Stimulated activated CD4-positive, alpha-beta T cell treated with anti-CD3 and anti-CD28 coated beads, Interleukin-1b, Interleukin-23, amount 100 ng/mL, for 48 hours (primary cell): ENCODE results near the gene MST1R.

Experiments used
- DNase-seq: peaks from one replicate; pipeline ENCODE4 v3.0.0-alpha.2; 2020

MST1R gene

DNA sequence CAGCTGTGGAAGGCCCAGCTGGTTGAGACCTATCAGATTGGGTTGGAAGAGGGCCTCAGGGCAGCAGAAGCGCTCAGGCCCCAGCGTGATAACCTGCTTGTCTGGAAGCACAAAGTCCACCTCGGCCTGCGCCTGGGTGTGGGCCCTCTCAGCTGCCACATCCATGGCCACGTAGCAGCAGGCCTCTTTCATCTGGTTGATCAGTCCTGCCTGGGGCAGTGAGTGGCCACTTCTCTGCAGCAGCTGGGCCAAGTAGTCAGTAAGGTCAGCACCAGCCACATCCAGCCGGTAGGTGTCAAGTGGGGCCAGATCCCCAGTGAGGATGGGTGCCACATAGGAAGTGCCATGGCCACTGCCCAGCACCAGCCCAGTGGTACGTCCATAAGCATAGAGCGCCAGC, 30.1 kb downstream of the MST1R start:
- no peak for DNase-seq

DNA sequence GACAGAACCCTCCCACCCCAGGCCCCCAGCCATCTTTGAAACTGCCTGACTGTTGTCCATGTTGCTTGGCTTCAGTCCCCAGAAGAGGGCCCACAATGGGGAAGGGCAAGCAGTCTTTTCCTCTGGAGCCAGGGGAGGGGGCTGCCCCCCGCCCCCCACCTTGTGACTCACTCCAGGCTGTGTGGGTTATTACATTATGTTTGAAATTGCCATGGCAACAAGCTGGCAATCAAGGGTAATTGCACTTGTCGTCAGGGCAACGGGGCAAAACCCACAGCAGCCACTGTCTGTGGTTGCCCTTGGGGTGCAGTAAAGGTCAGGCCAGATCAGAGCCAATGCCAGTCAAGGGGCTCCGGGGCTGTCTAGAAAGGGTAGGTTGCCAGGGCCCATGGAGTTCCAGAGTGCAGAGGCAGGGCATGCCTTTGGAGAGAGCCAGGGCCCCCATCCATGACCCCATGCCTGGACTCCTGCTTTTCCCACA, 30.8 kb downstream of the MST1R start:
- peak; percentile 37 for DNase-seq

DNA sequence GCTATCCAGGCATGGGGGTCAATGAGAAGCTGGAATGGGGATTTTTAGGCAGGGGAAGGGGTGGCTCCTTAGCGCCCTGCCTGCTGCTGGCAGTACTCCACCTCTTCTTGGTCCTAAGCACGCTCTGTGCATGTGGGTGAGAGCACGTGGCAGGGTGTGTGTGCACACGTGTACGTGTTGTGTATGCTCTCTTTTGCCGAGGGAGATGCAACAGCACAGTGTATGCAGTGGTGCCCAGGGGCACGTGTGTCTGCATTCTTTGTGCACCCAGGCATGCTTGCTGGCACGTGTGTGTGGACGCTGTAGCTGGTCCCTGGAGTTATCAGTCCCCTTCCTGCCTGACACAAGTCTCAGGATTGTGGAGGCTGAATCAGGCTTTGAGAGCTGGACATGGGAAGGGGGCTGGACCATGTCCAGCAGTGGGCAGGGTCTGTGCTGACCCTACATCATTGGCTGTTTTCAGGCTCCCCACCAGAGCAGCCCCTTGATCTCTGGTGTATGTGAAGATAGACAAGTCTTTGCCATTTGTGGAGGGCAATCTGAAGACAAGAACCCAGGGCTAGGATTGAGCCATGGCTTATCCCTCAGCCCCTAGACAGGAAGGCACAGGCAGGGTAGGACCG, 32.0 kb downstream of the MST1R start:
- no peak for DNase-seq

DNA sequence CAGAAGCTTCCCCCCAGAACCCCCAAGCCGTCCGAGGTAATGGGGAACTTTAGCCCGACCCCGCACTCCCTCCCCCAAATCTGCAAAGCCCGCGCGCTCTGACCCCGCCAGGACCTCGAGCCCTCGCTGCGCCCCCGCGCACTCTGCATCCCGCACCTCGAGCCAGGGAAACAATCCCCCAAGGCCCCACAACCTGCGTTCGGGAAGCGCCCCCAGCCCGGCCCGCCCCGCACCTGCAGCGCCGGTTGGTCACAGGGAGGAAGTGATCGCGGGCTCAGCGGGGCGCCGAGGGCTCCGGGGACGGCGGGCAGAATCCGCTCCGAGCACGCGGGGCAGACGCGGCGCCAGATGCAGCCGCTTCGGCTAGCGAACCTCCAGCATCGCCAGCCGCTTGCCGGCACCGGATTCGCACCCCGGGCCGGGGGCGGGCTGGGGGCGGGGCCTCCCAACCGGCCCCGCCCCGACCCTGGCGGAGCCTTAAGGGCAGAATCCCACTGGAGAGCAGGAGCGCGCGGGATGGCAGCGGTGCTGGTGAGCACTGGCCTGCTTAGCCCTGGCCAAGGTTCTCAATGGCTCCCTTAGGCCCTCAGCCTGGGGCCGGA, 34.0 kb downstream of the MST1R start, which contains the start of gene CAMKV:
CAMKV (minus strand) TSS at position 382 of the 602 bp plus-strand sequence. CDS start 7,518 bp downstream, outside the sequence.
- DNase-seq, result peak; percentile 22

DNA sequence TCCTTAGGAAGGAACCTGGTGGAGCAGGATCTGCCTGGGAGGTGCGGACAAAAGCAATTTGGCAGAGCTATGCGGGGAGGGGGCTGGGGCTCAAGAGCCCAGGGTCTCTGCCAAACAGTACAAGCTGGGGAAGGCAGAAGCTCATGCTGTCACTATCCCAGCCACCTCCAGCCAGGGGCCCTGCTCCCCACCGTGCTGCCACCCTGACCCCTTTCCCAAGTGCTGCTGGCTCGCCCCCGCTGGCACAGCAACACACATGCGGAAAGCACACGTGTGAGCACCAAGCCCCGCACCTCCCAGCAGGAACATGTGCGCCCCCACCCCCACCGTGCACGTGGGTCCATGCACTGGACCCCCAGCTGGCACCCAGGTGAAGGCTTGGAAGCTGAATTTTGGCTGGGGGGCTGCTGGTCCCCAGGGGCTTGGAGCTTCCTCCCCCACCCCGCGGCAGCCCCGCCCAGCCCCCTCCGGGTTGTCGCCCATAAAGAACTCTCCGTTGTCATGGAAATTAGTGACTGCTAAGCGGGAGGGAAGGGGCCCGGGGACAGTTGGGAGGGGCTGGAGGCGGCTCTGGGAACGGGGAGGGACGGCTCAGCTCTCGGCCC, 34.7 kb downstream of the MST1R start:
- DNase-seq, result no peak

DNA sequence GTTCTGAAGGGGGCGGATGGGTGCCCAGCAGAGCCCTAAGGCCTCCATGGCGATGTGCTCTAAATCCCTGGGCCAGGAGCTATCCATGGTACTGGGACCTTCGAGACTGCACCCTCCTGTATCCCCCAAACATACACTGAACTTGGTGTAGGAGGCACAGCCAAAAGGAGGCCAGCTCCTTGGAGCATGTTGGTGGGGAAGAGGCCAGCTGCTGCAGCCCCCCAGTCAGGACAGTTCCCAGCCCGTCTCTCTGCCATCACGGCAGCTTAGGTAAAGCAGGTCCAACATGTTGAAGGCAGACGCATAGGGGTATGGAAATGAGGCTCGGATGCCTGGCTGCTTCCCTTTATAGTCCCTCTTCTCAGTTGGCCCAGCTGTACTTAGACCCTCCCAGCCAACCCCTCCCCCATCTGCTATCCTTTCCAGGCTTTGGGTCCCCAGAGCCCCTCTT, 35.8 kb downstream of the MST1R start:
- DNase-seq, result no peak

DNA sequence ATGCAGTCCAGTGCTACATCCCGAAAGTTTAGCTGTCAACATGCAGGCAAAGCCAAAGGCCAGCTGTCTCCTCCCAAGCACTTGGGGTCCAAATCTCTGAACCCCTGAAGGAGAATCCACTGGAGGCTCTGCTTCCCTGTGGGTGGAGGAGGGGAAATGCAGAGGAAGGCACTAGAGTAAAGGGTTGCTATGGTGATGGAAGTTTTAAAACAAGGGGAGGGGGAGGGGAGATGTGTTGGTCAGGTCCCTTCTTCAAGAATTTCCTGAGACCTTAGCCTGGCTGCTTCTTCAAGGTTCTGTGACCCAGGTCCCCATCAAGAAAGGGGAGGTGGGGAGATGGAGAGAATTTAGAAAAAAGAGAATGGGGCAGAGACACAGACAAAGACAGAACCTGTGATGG, 36.3 kb downstream of the MST1R start:
- DNase-seq, result no peak

DNA sequence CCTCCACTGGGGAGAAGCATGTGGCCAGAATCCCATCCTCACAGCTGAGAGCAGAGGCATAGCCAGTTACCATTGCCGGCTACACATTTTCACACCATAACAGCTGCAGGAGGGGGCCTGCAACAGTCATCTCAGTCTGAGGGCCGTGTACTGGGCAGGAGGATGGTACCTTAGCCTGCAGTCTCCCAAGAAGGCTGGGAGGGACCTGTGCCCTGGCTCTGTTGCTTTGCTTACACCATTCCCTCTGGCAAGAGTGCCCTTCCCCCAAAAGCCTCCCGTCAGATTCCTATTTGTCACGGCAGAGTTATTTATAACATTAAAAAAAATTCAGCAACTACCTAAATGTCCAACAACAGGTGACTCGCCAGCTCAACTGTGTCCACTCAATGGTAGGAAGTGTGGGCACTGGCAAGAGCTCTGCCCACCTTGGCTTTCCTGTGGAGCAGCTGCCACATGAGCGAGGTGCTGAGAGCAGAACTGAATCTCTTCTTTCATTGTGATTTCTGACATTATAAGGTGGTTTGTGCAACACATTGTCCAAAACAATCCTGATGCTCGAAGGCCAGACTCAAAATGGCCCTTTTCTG, 38.4 kb downstream of the MST1R start:
- DNase-seq, result no peak

DNA sequence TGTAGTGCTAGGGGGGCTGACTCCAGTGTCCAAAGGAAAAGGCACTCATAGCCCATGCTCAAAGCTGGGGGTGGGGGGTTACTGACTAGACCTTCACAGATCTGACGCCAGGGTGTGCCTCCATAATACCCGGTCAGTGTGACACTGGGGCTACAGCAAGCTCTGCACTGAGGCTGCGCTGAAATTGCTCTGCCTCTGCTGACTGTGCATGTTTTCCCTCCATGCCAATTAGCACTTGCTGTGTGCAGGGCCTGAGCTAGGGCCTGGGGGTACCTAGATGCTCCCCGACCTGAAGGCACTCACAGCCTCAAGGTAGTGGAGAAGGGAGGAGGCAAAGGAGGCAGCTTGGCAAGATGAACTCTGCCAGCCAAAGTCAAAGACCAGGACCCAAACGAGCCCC, 39.2 kb downstream of the MST1R start:
- no peak for DNase-seq

DNA sequence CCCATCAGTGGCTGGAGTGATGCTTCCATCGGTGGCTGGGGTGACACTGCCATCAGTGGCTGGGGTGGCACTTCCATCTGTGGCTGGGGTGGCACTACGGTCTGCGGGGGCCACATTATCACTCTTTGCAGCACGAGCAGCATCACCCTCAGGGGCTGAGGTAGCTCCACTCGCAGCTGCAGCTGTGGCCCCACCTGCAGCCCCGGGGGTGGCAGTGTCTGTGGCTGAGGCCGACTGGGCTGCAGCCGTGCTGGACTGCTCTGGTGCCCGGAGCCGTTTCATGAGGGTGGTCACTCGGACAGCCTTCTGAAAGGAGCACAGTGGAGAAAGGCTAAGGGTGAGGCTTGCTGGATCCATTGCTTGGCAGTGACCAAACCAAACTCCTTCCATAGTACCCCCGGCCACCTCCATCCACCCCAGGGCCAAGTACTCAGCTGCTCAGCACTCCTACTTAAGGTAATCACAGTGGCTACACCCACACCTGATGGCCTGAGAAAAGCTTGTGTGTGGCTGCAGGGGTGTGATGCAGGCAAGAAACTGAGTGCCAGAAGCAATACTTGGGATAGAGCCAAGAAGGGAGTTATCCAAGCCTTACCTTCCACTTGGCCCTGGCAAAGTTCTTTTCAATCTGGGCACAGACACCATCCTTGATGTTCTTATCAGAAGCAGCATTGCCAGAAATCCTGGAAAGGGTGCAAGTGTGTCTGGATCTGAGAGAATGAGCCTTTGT, 43.9 kb downstream of the MST1R start:
- DNase-seq, result no peak

DNA sequence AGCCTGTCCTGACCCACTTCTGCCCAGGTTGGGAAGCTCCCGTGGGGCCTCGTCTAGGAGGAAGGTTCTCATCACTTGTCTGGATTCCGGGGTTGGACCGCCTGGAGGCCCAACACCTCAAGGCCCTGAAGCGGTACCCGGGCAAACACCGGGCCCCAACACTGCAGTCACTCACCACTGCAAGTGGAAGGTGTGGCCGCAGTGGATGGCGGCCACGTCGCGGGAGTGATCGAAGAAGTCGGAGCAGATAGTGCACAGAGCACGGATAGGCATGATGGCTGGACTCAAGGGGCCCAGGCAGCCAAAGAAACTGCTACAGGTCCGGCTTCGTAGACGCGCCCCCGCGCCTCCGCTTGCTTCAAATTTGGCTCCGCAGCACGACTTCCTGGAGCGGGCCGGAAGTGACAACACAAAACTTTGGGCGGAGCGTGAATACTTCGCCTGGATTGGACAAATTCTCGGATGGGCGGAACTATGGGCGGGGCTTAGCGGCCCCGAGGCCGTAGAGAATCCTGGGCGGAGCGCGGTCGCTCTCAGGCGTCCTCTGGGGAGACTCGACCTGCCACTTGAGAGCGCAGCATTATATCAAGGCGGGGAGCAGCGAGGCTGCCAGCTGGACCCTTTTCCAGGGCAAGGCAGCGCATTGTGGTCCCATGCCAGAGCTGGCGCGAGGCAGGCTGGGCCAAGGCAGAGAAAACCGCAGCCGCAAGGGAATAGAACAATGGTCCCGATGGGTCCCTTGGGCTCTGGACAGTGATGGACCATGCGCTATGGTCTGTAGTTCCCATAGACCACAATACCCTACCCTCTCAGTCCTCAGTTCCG, 47.3 kb downstream of the MST1R start, which contains the start of gene TRAIP:
TRAIP (minus strand) TSS at position 384 of the 825 bp plus-strand sequence; CDS start at position 273, 111 bp downstream.
- DNase-seq, result peak; percentile 94

DNA sequence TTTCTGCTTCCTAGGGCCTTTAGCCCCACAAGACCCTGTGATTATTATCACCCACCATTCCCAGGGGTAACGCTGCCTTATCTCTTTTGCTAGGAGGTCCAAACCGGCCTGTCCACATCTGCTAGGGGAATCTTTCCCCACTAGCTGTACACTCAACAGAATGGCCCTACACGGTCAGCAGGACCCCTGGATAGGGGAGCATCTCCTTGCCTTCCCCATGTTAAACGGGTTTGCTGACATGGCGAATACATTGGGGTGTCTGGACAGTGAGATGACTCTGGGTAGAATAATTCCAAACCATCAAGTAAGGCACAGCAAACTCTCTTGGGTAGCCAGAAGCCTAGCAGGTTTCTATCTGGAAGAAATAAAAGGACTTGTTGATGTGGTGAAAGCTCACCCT, 48.0 kb downstream of the MST1R start:
- DNase-seq, result no peak

DNA sequence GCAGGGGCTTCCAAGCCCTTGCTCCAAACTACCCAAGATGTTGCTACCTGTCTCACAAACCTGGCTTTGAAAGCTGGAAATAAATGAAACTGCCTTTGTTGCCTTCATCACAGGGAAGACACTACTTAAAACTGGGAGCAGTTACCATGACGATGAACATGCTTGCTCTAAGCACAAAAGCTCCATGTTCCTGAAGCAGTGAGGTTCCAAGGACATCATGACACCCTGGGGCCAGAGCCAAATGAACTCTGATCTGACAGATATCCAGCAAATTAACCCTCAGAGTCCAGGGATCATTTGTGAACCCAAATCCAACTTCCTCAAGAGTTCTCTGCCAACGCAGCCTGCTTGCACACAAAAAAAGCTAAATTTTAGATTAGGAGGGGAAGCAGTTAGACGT, 58.0 kb downstream of the MST1R start:
- DNase-seq, result no peak

DNA sequence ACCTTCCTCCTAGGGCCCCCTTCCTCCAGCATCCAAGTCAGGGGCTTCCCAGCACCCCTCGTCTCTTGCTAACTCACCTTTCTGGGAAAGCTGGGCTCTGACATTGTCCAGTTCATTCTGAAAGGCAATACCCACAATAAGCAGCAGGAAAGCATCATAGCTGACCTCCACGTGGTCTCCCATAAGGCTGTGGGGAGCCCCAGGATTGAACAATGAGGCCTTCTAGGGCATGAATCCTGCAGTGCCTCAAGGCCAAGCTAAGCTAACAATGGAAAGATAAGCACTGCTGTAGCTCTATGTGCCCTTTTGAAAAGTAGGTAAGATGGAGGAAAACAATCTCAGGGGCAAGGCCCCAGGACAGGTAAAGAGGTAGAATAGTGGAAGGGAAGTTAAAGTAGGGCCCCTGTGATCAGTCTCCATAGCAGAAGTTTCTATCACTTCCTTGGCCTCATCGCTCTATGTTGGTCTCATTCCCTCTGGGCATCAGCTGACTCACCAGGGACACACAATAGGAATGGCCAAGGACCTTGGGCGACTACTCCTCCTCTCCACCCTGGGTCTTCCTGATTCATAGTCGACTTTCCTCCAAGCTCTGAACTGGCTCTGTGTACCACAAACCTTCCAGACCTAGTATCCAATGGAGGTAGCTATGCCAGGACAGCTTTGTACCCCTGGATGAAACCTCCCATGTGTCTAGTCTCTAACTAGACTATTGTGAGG, 59.0 kb downstream of the MST1R start:
- DNase-seq, result no peak

DNA sequence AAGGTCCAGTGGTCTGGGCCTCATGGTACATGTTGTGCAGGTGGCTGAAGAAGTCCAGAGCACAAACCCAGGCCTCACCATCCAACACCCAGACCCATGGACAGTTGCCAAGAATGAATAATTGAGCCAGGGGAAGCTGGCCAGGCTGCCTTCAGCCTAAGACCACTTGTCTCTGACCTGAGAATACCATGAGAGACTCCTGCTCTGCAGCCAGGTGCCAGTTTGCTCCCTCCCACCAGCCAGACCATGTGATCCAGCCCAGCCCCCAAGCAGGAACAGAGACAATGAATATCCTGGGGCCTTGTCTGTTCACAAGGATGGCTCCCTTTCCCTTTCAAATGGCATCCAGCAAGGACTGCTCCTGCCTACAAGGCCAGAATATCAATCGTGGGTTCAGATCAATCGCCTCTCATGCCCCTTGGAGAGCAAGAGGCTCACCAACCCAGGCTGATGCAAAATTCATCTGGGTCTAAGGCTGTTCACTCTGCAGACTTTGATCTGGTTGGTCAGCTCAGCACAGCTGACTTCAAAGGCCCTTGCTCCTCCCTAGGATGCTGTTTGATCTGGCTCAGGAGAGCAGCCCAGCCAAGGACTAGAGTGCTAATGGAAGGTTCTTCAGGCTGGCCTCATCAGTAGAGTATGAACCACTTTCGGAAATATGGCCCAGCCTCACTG, 60.7 kb downstream of the MST1R start:
- DNase-seq, result no peak

DNA sequence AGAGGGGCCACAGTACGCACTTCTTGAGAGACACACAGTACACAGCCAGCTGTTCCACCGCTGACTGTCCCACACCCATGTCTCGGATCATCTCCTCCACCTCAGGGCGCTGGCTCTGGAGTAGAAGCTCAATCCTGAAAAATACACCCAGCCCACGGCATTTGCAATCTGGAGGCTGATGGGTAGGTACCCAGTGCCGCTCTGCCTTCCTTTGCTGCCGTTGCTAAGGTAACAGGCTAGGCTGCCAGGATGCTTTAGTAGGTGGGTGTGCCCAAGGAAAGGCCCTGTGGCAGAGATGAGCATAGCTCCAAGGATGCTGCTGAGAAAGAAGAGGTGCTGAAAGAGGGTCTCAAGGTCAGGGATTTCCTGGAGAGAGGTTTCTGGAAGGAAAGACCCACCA, 61.9 kb downstream of the MST1R start:
- DNase-seq, result no peak

DNA sequence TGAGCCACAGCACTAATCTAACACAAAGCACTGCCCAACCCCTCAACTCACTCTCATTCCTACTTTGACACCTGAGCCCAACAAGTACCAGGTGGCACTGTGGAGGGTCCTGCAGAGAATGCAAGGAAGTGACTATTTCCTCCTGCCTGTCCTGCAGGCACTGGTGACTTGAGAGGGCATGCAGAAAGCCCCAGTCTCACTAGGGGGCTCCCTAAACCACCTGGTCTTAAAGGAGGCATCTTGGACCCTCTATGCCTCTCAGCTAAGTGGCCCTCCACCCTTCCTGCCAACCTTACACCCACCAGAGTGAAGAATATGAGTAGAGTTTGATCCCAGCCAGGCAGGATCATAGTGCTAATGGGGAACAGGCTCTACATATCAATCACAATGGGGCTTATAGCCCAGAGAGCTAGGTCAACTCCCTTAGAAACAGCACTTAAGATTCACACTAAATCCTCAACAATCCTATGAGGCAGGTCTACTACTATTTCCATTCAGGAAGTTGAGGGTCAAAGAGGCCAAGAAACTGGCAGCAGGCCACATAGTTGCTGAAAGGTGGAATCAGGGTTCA, 62.5 kb downstream of the MST1R start:
- no peak for DNase-seq

DNA sequence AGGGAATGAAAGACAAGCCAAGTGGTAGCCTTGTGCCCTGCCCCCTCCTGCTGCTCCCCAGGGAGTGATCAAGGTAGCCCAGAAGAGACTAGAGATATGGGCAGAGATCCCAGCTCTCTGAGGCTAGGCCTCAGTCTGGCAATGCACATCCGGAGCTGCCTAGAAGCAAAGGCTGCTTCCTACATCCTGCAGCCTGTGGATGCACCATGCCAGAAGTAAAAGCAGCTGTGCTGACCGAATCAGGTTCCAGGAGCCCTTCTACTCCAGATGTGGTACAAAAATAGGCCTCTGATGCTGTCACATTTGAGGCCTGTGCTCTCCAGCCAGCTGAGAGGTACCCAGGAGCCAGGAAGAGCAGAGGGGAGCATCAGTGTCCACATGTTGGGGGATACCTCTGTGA, 63.3 kb downstream of the MST1R start:
- DNase-seq, result no peak

DNA sequence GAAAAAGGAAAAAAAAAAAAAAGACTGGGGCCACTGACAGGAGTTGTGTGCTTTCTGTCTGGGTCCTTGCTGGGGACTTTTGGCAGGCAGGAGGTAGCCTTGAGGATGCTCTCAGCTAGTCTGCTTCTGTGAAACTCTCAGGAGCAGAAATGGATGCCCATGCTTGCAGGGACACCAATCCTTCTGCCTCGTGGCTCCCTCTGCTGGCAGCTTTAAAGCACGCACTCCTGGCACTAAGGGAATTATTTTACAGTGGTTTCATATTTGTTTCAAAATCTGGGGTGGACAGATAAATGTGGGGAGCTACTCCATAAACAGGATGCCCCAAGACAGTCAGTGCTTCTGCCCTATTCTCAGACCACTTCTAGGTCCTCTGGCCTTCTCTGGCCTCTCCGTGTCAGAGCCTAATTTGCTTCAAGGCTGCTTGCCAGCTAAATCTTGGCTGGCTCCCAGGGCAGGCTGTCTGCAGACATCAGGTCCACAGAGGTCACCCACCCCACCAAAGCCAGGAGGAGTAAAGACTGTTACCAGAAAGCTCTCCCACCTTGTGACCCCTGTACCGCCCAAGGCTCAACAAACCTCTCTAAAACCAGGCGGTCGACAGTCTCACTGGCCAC, 64.4 kb downstream of the MST1R start:
- DNase-seq, result peak; percentile 70
